Stimulated activated CD4-positive, alpha-beta T cell treated with anti-CD3 and anti-CD28 coated beads, TNF-alpha, amount 100 ng/mL, for 1 hour (primary cell): ENCODE measurements around the gene POR.
"Not testable (repeated sequence)": the region's sequence is repeated elsewhere in the genome, so short reads cannot be mapped to it uniquely, and the experiment has no call there.

Source experiments
- DNase-seq, 3 donors: peaks; one replicate each; pipeline ENCODE4 v3.0.0-alpha.2; 2020; ENCODE audit warnings: low read depth in 3 of 3, low spot score in 1 of 3

Gene POR

GRCh38 chr7:75914655-75915415, at the start of gene POR:
Gene POR (plus strand): TSS chr7:75915155. CDS start chr7:75954002, 38,847 bp downstream.
- peak; percentile 93 to 99 (median 98) for DNase-seq

- no peak for DNase-seq
Observed at GRCh38 chr7:75866114-75866488, 48.9 kb upstream of the POR start.

GRCh38 chr7:75866489-75867389, 48.2 kb upstream of the POR start:
- DNase-seq, result no peak

- no peak for DNase-seq
Observed at GRCh38 chr7:75867390-75867717, 47.6 kb upstream of the POR start.

GRCh38 chr7:75868153-75868552, 46.8 kb upstream of the POR start:
- DNase-seq, result no peak

- DNase-seq, result no peak
Observed at GRCh38 chr7:75869776-75870379, 45.1 kb upstream of the POR start.

GRCh38 chr7:75870557-75871161, 44.3 kb upstream of the POR start:
- no peak for DNase-seq

- no peak for DNase-seq
Observed at GRCh38 chr7:75872073-75872782, 42.7 kb upstream of the POR start.

GRCh38 chr7:75874180-75874579, 40.8 kb upstream of the POR start:
- DNase-seq, result not testable (repeated sequence)

GRCh38 chr7:75875113-75876080, 39.6 kb upstream of the POR start:
- no peak for DNase-seq

- DNase-seq, result no peak
Observed at GRCh38 chr7:75876126-75876881, 38.7 kb upstream of the POR start.

GRCh38 chr7:75878312-75878768, 36.6 kb upstream of the POR start:
- DNase-seq, result no peak

GRCh38 chr7:75878769-75879611, 36.0 kb upstream of the POR start, which contains the start of gene RHBDD2:
Gene RHBDD2 (plus strand): TSS chr7:75879034. CDS start chr7:75879083, 49 bp downstream.
- peak; percentile 93 to 97 (median 96) for DNase-seq

- no peak for DNase-seq
Observed at GRCh38 chr7:75879771-75880184, 35.2 kb upstream of the POR start.

- DNase-seq, result no peak
Observed at GRCh38 chr7:75880242-75880641, 34.7 kb upstream of the POR start.

- no peak for DNase-seq
Observed at GRCh38 chr7:75881436-75882095, 33.4 kb upstream of the POR start.

- not testable (repeated sequence) for DNase-seq
Observed at GRCh38 chr7:75883265-75883824, 31.6 kb upstream of the POR start.
